SIG-M5 treated with dmso at 0.1 percent for 504 hours (cell line): ENCODE results near the gene ACO2.
A peak's percentile ranks its signal among the peaks of the same experiment; 100 is the strongest.
"Not testable (repeated sequence)": the region's sequence is repeated elsewhere in the genome, so short reads cannot be mapped to it uniquely, and the experiment has no call there.

Experiments used
- DNase-seq: peaks from one replicate; lab custom pipeline; 2025; ENCODE audit not compliant: unreplicated experiment; lab: John Stamatoyannopoulos, UW

The ACO2 gene

DNA sequence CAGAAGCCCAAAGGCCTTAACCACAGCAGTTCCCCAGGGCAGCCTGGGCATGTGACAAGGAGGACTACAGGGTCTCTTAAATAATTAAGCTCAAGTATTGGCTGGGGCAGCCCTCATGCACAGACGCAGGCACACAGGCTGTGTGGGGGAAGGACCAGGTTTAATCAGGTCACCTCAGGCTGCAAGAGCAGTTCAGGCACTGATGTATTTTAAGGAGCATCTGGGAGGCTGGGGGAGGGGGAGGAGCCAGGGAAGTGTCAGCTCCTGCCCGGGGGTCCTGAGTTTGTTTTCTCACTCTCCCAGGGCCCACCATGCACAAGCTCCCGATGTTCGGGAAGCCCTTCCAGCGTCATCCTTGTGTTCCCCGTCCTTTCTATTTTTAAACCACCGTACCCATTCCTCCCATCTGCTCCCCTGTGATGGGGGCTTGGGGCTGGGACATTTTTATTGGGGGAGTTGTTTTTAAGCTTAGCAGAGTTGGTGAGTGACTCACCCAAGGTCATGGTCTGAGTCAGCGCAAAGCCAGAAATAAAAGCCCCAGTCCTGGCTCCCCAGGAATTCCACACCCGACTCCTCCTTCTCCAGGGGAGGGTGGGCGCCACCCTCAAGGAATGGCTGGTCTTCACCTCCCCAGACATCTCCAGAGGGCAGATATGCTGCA, 94.3 kb downstream of the ACO2 start:
- no peak for DNase-seq

DNA sequence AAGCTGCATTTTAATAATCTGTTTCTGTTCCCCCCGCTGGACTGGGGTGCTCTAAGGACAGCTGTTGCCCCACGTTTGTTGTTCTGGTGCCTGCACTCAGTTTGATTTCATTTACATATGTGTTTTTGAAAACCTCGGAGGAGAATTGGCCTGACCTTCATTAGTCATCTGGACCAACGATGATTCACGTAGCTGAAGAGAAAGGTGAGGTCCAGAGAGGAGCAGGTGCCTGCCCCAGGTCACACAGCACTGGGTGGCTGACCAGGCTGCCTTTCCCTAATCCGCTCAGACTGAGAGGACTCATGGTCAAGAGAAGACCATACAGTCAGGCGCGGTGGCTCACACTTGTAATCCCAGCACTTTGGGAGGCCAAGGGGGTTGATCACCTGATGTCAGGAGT, 95.6 kb downstream of the ACO2 start:
- no peak for DNase-seq

DNA sequence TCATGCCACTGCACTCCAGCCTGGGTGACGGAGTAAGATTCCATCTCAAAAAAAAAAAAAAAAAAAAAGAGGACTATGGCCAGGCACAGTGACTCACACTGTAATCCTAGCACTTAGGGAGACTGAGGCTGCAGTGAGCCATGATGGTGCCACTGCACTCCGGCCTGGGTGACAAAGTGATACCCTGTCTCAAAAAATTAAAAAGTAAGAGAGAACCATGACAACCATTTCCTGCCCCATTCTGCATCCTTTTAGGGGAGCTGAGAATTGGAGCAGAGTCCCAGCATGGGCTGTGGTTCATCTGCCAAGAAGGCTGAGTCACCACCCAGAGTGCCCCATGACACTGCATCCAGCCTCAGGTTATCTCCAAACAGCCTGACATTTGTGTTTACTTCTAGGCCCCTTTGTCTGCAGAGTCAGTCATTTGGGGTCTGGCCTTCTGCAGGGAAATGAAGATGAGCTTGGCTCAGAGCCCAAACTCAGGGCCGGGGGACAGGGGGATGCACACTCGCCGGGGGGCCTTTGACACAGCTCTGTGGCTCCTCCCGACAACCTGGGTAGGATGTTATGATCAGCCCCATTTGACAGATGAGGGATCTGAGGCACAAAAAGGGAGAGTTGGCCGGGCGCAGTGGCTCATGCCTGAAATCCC, 96.6 kb downstream of the ACO2 start:
- DNase-seq = no peak

DNA sequence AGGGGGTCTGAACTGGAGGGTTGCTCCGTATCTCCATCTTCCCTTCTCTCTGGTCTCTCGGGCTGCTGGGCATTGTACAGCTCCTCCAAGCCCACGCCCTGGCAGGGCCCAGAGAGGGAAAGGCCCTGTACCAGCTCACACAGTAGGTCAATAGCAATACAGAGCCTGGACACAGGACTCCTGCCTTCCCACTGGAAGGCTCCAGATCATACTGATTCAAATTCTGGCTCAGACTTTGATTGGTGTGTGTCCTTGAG, 98.5 kb downstream of the ACO2 start:
- no peak for DNase-seq

DNA sequence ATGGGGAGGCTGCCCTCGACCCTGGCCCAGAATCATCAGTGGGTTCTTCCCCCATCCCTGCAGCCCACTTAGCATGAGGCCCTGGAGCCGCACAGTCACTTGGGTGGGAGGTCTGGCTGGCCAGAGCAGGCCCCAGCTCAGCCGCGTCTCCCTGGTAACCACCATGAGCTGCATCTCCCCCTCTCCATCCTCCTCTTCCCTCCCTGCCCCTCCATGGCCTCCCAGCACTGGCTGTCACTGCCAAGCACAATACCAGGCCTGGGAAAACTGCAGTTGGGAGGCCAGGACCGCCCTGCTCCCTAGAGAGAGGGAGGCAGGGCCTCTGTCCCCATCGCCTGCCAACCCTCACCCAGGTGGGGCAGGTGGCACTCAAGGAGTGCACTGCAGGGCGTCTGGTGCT, 99.9 kb downstream of the ACO2 start:
- DNase-seq = no peak

DNA sequence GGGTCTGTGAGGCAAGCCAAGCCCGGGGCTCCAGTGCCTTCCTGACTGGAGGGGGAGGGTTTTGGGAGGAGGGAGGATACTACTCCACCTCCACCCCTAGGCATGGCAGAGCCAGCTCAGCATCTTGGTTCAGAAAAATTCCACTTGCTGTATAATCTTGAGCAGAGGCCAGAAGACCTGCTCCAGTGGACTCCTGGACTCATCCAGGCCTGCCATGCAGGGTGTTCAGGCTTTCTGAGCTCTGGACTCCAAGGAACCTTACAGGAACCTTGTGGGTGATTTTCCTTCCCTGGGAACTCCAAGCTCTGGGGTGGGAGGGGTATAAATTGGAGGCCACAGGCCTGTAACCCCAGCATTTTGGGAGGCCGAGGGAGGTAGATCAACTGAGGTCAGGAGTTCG, 101.3 kb downstream of the ACO2 start:
- DNase-seq = no peak

DNA sequence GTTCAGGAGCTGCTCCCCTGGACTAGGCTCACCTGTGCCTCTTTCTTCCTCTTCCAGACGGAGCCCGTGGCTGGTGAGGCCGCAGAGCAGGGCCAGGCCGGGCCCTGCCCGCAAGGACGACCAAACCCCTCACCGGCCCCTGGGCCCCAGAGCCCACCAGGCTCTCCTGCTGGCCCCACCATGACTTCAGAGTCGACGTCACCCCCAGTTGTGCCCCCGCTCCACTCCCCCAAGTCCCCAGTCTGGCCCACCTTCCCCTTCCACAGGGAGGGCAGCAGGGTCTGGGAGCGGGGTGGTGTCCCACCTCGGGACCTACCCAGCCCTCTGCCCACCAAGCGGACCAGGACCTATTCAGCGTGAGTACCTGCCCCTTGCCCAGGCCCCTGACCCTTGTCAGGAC, 102.9 kb downstream of the ACO2 start:
- DNase-seq = no peak

DNA sequence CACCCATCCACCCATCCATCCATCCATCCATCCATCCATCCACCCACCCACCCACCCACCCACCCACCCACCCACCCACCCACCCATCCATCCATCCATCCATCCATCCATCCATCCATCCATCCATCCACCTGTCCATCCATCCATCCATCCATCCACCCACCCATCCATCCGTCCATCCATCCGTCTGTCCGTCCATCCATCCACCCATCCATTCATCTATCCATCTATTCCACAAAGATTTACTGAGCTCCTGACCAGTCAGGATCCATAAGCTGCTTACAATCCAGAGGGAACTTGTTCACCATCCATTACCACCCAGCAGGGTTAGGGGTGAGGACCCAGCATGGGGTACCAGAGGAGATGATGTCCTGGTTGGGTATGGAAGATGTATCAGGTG, 103.4 kb downstream of the ACO2 start:
- DNase-seq = not testable (repeated sequence)

DNA sequence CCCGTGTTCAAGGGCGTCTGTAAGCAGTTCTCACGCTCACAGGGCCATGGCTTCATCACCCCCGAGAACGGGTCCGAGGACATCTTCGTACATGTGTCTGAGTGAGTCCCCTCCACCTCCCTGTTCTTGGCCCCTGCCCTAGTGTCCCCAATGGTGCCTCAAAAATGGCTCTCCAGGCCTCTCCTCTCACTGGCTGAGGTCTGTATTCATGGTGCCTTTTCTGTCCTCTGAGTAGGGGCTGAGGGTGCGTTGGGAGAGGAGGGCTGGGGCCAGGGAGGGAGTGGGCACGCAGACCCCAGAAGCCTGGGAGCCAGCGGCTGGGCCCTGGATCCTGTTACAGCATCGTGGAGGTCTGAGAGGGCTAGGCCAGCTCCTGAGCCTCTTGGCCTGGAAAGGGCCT, 104.8 kb downstream of the ACO2 start:
- no peak for DNase-seq

DNA sequence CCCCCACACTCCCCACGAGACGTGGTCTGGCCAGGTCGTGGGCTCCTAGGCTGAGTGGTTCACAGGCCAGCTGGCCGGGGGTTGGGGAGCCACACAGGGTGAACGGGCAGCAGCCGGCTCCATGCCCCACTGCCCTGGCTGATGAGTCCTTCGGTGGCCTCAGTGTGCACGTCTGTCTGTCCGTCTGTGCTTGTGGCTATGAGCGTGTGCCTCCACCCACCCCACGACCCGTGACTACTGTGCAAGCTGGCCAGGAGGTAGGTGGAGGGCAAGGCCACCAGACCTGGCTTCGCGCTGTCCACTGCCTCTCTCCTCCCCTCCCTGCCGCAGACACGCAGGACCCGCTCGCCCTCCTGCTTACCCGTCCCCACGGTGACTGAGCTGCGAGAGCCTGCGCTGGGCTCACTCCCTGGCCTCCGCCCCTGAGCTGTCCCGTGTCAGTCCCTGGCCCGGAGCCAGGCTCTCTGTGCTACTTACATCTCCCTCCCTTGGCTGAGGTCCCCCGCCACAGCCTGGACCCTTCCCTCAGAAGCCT, 106.0 kb downstream of the ACO2 start:
- DNase-seq = no peak

DNA sequence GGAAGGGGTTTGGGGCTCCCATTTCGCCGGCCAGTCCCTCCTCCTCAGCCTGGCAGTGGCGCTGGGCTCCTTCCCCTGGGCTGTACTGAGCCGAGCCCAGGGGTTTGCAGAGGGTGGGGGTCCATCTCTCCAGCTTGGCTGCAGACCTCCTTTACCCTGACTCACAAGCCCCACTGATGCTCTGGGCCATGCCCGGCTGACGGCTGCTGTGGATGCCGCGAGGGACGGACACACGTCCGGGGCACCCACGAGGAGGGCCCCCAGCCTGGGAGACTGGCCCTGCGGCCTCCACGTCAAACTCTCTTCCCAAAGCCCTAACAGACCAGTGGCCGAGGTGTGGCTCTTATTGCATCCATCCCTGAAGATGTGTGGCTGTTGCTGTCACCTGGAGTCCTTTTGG, 106.6 kb downstream of the ACO2 start:
- DNase-seq = no peak

DNA sequence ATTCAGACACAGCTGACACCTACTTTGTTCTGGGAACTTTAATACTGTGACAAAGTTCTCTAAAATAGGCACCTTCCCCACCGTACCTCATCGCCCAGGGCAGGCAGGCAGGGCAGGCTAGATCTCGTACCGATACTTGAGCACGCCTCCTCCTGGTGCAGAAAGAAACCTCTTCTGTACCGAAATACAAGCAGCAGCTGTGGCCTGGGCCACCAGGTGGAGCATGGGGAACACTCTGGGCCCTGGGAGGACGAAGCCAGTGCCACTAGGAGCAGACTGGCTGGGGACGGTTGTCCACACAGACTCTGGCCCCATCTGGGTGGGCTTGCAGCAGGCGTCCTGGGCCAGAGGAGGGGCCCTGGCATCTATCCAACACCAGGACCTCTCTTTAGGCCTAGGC, 108.0 kb downstream of the ACO2 start:
- peak; percentile 27 for DNase-seq

DNA sequence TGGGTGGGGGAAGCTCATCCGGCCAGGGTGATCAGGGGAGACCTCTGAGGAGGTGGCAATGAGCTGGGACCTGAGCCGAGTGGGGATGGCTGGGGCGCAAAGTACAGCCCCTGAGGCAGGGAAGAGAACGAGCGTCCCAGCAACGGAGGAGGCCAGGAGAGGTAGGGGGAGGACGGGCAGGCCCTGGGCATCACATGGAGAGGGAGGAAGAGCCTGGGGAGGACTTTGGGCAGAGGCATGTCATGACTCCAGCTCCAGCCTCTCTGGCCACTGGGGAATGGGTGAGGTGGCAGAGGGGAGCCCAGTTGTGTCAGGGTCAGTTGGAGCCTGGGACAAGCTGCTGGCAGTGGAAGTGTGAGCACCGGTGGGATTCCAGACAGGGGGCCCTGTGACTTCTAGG, 109.2 kb downstream of the ACO2 start:
- DNase-seq = no peak
